ENCODE data around the gene RNU6-9. TPM values are rescaled to one million over a fixed set of nuclear protein-coding genes. Genes with fewer than 3 reads are reported as not detected.

The RNU6-9 gene
- total RNA-seq, 1 experiment from 2014 or later, result not detected

GRCh38 chr19:911197-912033, 18.1 kb downstream of the RNU6-9 start (continued):
- TF ChIP-seq AR (CRISPR knock-in tag; IDR thresholded peaks at IDR 0.05) (no peak), CREM (CRISPR knock-in tag; IDR thresholded peaks at IDR 0.05) (no peak), ATF6 (CRISPR knock-in tag; IDR thresholded peaks at IDR 0.05) (no peak), ERG (CRISPR knock-in tag; IDR thresholded peaks at IDR 0.05) (no peak), TP53 (CRISPR knock-in tag; IDR thresholded peaks at IDR 0.05) (no peak), NR2C2 (CRISPR knock-in tag; IDR thresholded peaks at IDR 0.05) (no peak), RORB (CRISPR knock-in tag; IDR thresholded peaks at IDR 0.05) (no peak), RELA (CRISPR knock-in tag; IDR thresholded peaks at IDR 0.05; ENCODE audit: borderline replicate concordance) (peak; percentile 82)

GRCh38 chr19:912181-913079, 19.1 kb downstream of the RNU6-9 start:
- Mint-ChIP-seq H3K4me1 (no peaks in the 10 kb centered on the region), H3K27ac (no peak overlapping the region), H3K4me3 (peak overlapping the region; percentile 67), H3K9me3 (no peaks in the 10 kb centered on the region), H3K36me3 (peaks cover 3% of the 10 kb centered on the region; the same call in 1 of the 2 replicates), H3K27me3 (ENCODE audit: low read depth) (peaks cover 31% of the 10 kb centered on the region)
- TF ChIP-seq RORB (CRISPR knock-in tag; IDR thresholded peaks at IDR 0.05) (no peak), ZBTB21 (CRISPR knock-in tag; IDR thresholded peaks at IDR 0.05; ENCODE audit: borderline replicate concordance) (no peak), ZNF423 (CRISPR knock-in tag; IDR thresholded peaks at IDR 0.05) (peak; percentile 48; the same call in 1 of the 2 replicates)
- CTCF ChIA-PET, result no interaction called here
- POLR2A ChIA-PET, result no interaction called here
- ATAC-seq (no peak), DNase-seq (ENCODE audit: low spot score) (no peak)

GRCh38 chr19:913080-913748, 19.9 kb downstream of the RNU6-9 start, which contains the start of gene R3HDM4:
TSS of gene R3HDM4 (minus strand) at chr19:913219. CDS start at chr19:913157, 62 bp downstream.
- DNase-seq (ENCODE audit: low spot score) (peak; percentile 64), ATAC-seq (peak; percentile 43)
- ChIA-PET POLR2A (no interaction called here), CTCF (no interaction called here)
- no peaks in the 10 kb centered on the region for H3K9me3 Mint-ChIP-seq
- peak within 1 kb of the TSS; percentile 70 for H3K4me3 Mint-ChIP-seq
- peaks cover 3% of the 10 kb centered on the region; the same call in 1 of the 2 replicates for H3K36me3 Mint-ChIP-seq
- H3K4me1 Mint-ChIP-seq, result no peaks in the 10 kb centered on the region
- H3K27ac Mint-ChIP-seq, result no peak within 1 kb of the TSS
- H3K27me3 Mint-ChIP-seq (ENCODE audit: low read depth), result peaks cover 35% of the 10 kb centered on the region
- TF ChIP-seq SP1 (CRISPR knock-in tag; conservative IDR thresholded peaks at IDR 0.05) (peak; percentile 82), TCF7 (CRISPR knock-in tag; IDR thresholded peaks at IDR 0.05; ENCODE audit: low read depth) (no peak), PRDM15 (CRISPR knock-in tag; IDR thresholded peaks at IDR 0.05) (peak; percentile 83)

Data from WTC11 (cell line).